OCI-M2 (cell line): ENCODE results near the gene MACROD2.
"Not testable (repeated sequence)": the region's sequence is repeated elsewhere in the genome, so short reads cannot be mapped to it uniquely, and the experiment has no call there.

Experiments
- DNase-seq: peaks from one replicate; lab custom pipeline; 2025; ENCODE audit not compliant: unreplicated experiment; lab: John Stamatoyannopoulos, UW

The MACROD2 gene

DNA sequence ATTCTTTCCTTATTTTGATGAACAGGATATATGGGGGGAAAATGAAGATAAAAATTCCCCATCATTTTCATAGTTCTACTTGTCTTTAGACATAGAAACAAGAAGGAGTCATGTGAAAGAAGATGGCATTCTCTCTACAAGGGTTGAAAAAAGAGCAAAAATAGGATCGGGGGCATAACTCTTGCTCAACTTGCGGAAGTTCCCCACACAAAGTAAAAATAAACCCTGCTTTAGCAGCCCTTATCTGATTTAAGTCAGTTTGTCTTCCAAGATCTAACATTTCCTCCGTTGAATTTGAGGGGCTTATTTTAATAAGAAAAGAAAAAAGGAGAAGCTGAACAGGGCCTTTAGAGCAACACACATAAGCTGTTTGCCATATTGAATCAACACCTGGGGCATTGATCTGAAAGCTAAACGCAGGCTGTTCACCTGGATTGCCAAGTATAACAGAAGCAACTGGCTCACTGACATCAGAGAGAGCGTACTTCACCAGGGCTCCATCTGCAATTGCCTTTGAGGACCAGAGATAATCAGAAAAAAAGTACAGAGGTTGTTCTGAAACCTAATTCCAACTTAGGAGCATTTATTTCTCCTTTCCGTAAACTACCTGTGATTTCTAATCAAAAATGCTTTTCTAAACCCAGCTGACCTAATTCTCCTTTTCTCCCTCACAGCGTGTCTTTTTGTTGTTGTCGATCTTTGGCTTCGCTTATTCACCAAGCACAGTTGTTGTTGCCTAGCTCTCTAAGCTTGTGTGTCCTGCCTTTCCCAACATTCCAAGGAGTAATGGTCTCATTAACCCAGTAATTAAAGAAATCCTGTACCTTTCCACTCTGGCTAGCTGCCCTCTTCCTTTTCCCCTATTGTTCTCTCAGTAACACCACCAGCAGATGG is 2010.0 kb downstream of the MACROD2 start:
- no peak for DNase-seq

DNA sequence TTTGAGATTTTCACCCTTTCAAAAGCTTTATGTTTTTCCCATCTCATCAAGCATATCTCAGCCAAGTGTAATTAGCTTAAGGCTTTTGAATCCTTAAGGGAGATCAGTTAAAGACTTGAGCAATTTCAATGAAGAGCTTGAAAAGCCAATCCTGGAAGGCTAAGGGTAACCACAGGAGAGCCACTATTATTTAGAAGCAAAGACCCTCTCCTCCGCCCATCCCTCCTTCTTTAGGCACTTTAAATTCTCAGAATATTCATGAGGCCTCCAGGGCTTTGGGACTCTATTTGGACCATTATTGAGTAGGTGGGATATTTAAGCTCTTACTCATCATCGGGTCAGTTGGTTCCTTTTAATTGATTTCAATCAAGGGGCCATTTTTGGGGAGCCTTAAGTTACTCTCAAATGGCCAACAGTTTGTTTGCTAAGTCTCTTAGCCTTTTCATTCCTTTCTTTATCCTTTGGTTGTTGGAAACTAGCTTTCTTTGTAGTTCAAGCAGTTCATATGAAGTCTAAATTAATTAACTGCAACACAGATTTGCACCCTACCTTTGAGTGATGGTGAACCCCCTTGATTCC is 2010.7 kb downstream of the MACROD2 start:
- DNase-seq = no peak

DNA sequence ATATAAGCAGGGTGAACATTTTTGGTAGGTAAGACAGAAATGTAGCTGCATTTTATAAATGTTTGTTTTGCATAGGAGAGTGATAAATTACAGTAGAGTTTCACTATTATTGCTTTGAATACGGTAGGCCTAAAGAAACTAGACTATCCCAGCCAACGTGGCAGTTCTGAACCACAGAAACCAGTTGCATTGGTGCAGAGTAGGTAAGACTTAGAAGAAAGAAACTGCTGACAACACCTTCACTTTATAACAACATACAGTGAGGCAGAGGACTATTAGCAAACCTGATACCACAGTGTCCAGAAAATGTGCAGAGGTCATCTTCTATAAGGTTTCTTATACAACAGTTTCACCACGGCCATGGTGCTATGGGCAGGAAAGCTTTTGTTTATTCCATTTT is 2011.8 kb downstream of the MACROD2 start:
- no peak for DNase-seq

DNA sequence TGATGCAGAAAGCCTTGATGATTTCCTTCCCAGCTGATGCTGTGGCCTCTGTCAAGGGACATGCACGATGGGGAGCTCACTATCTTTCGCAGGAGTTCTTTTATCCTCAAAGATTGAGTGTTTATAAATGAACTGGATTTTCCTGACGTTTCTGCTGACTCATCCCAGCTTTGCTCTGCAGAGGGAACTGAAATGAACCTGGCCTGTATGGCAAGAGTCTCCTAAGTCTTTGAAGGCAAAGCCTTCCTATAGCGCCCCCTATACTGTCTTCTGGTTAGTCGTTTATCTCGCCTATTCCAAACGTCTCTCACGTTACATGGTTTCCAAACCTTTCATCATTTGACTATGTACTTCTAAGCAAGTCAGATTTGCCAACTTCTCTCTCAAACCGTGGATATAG is 2012.6 kb downstream of the MACROD2 start:
- no peak for DNase-seq

DNA sequence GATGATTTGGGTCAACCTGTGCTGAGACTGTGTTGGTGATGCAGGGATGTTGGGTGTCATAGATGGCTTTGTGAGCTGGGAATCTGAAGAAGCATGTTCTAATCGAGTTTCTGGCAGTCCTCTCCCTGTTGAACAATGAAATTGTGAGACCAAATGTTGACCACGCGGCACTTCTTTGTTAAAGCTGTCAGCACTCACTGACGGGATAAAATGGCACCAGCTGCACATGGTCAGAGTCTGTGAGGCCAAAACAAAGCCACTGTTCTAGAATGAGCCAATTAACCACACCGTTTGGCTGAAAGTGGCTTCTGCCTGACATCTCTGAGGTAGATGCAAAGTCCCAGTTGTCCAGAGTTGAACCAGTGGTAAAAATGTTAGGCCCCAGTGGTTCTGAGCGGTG is 2015.7 kb downstream of the MACROD2 start:
- DNase-seq = no peak

DNA sequence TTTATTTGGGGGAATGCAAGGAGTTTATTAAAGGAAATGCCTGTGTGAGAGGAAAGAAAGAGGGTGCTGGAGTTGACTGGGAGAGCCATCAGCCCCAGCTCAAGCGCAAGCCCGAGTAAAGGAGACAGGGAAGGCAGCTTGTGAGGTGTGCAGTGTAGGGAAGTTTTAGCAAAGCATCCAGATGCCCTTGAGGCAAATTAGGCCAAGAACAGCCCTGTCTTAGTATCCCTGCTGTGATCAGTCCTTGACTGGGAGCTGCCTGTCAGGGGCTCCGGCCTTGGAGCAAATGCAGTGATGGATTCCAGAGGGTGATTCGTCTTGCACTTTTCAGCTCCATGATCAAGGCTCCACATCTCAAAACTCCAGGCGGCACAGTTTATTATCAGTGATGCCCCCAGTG is 2016.2 kb downstream of the MACROD2 start:
- no peak for DNase-seq

GRCh38 chr20:16012934-16013333 is 2017.6 kb downstream of the MACROD2 start:
- not testable (repeated sequence) for DNase-seq

DNA sequence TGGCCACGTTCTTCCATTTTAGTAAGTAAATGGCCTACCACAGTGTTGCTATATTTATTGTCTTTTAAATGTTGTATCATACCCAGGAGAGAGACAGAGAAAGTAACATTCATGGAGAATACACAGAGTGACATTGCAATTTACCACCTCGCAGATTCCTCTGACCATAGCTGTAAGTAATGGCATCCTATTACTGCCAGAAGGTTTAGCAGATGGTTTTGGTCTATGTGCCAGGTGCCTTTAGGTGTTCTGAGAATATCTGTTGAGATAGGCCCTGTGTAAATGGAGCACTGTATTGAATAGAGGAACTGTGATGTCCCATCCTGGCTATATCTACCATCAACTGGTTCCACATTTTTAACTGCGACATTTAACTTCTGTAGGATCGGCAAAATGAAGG is 2018.3 kb downstream of the MACROD2 start:
- no peak for DNase-seq

DNA sequence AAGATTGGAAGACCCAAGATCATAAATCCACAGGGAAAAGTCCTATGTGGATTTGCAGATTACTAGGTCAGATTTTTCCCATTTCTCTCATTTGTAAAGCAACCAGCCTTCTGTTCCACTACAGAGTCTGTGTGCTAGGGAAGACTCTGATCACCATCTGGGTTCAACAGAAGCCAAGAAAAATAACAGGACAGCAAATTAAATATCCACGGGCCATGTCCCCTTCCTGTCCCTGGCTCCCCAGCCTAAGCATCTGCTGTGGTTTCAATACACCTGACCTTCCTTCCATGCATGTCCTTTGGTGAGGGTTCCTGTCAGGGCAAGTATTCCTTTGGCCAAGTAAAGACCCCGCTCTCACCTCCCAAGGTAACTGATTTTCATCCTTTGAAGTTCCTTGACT is 2019.1 kb downstream of the MACROD2 start:
- no peak for DNase-seq

DNA sequence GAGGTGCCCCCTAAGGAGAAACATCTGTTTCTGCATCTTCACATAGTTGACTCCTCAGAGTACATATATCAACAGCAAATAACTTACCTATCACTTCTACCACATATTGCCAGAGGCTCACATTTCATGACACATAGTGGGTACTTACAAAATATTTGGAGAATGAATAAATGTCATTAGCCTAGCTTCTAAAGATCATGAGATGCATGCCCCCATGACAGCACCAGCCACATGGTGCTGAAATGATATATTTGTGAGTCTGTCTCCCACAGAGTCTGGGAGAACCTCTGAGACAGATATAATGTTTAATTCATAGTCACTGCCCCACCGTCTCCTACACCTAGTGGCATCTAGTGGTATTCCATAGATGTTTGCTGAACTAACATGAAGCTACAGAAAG is 2022.3 kb downstream of the MACROD2 start:
- no peak for DNase-seq

GRCh38 chr20:16018881-16019280 is 2023.6 kb downstream of the MACROD2 start:
- no peak for DNase-seq

DNA sequence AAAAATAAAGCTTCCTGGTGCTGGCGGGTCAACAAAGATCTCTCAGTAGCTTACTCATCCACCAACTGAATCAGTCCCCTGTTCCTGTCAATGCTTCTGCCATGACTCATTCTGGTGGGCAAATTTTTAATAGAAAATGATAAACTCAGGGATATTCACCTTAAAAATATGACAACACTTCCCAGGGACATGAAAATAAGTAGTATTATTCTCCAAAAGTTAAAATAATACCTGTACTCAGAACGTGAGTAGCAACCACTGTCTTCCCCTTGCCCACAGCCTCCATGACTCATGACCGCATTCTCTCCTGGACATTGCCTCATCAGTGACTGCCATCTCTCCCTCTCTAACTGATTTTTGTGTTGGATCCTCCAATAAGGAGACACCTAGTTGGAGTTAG is 2025.7 kb downstream of the MACROD2 start:
- DNase-seq = no peak

DNA sequence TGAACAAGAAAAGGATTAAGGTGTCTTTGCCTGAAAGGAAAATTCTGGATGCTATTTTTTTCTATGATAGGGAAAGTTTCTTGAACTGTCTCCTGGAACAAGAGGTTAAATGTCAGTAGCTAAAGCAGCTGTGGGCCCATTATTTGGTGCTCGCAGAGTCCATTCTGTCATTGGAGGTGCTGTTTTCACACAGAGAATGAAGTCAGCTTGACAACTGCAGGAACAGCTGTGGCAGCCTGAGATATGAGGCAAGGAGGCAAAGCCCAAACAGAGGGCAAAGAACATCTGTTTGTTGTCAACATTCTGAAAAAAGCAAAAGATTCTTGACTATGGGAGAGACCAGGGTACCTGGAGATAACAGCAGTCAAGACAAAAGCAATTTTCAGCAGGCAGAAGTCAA is 2029.8 kb downstream of the MACROD2 start:
- DNase-seq = no peak

- DNase-seq = no peak
These were observed 2032.4 kb downstream of the MACROD2 start for GRCh38 chr20:16027686-16028085.

DNA sequence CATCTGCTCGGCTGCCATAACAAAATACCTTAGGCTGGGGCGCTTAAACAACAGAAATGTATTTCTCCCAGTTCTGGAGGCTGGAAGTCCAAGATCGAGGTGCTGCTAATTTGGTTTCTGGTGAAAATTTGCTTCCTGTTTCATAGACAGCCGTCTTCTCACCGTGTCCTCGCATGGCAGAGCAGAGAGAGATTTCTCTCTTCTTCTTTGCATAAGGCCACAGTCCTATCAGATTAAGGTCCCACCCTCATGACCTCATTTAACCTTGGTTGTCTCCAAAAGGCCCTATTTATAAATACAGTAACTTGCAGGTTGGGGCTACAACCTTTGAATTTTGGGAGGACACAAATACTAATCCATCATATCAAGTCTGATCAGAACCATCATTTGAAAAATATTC is 2033.6 kb downstream of the MACROD2 start:
- no peak for DNase-seq

DNA sequence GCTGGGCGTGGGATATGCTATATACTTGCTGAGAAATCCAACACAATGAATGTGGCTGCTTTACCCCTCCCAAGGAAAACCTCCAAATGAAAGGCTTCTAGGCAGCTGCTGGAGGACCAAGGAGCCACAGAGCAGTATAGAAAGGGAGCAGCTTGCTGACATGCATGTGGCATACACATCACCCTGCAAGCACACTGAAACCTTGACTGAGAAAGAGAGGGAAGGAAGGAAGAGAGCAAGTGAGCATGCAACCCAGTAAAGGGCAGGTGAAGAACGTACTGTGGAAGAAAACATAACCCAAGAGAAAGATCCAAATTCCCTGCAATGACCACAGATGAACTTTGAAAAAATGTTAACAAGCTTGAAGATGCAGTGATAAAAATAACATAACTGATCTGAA is 2034.9 kb downstream of the MACROD2 start:
- no peak for DNase-seq

GRCh38 chr20:16035576-16035975 is 2040.3 kb downstream of the MACROD2 start:
- DNase-seq = no peak

- no peak for DNase-seq
These were observed 2041.0 kb downstream of the MACROD2 start for GRCh38 chr20:16036331-16036730.

DNA sequence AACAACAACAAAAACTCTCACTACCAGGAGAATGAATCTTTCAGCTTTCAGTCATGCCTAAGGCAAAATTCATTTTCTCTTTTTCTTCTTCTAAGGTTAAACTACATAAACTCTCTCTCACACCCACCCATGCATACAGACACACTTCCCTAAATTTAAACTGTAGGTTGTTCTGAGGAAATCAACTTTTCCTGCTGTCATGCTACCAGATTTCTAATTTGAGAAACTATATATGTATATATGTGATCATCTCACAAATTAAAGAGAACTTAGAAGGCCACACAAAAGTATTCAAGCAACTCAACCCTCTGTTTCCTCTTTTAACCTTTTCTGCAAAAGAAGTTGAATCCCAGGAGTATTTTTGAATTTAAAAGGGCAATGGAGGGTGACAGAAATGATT is 2045.4 kb downstream of the MACROD2 start:
- no peak for DNase-seq

GRCh38 chr20:16042731-16043130 is 2047.4 kb downstream of the MACROD2 start:
- DNase-seq = no peak

DNA sequence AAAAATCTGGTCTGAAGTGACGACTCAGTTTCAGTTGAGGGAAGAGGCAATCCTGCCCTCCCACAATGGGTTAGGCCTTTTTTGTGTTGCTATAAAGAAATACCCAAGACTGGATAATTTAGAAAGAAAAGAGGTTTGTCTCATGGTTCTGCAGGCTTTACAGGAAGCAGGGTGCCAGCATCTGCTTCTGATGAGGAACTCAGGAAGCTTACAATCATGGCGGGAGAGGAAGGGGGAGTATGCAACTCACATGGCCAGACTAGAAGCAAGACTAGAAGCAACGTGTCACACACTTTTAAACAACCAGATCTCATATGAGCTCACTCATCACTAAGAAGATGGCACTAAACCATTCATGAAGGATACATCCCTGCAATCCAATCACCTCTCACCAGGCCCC is 2048.6 kb downstream of the MACROD2 start:
- no peak for DNase-seq

- DNase-seq = no peak
These were observed 2053.6 kb downstream of the MACROD2 start for GRCh38 chr20:16048876-16049275.
